Ectodermal cell (in vitro differentiated cells): ENCODE data around the gene TRAPPC6A.

Source experiments
- H3K27ac ChIP-seq: 2 replicates; pipeline ENCODE4 v1.7.0; 2013; ENCODE audit warnings: mild to moderate bottlenecking, low read depth, low read length; ENCODE audit not compliant: insufficient read depth, poor library complexity, severe bottlenecking
- H3K27me3 ChIP-seq: 2 replicates; pipeline ENCODE4 v1.7.0; 2013; ENCODE audit warnings: mild to moderate bottlenecking, low read length; ENCODE audit not compliant: insufficient read depth, control insufficient read depth, poor library complexity, severe bottlenecking
- H3K36me3 ChIP-seq: one replicate; pipeline ENCODE4 v1.7.0; 2013; ENCODE audit warnings: low read length; ENCODE audit not compliant: control insufficient read depth, insufficient read depth
- H3K4me1 ChIP-seq: one replicate; pipeline ENCODE4 v1.7.0; 2013; ENCODE audit warnings: low read length; ENCODE audit not compliant: control insufficient read depth, insufficient read depth
- H3K4me3 ChIP-seq: 2 replicates; pipeline ENCODE4 v1.7.0; 2013; ENCODE audit warnings: low read depth, low read length, control low read depth; ENCODE audit not compliant: insufficient read depth
- H3K9me3 ChIP-seq: 2 replicates; pipeline ENCODE4 v1.7.0; 2013; ENCODE audit warnings: mild to moderate bottlenecking, low read length, moderate library complexity; ENCODE audit not compliant: control insufficient read depth
- WGBS, 2 experiments: methylation state at CpG; one replicate each; pipeline ENCODE4 v1.1.7; 2013; ENCODE audit warnings: missing lambda C conversion rate in 2 of 2; 5-methylcytosine and 5-hydroxymethylcytosine counted together

Gene TRAPPC6A

GRCh38 chr19:45147835-45148676 lies 30.0 kb downstream of the TRAPPC6A start:
- Histone ChIP-seq H3K27me3 (peaks cover 22% of the 10 kb centered on the region), H3K36me3 (peaks cover 7% of the 10 kb centered on the region), H3K9me3 (no peaks in the 10 kb centered on the region), H3K27ac (no peak overlapping the region), H3K4me3 (no peak overlapping the region), H3K4me1 (no peaks in the 10 kb centered on the region)
- WGBS, 2 experiments: 85 to 86% methylated on average over 18 of the region's 18 CpGs

- H3K9me3 ChIP-seq: no peaks in the 10 kb centered on the region
- H3K27ac ChIP-seq: no peak overlapping the region
- no peak overlapping the region for H3K4me3 ChIP-seq
- no peaks in the 10 kb centered on the region for H3K4me1 ChIP-seq
- WGBS, 2 experiments: 96 to 97% methylated on average over 18 of the region's 18 CpGs
- H3K36me3 ChIP-seq: peaks cover 18% of the 10 kb centered on the region
- peaks cover 9% of the 10 kb centered on the region for H3K27me3 ChIP-seq
These were observed 31.3 kb downstream of the TRAPPC6A start for GRCh38 chr19:45146741-45147205.

- Histone ChIP-seq H3K4me1 (no peaks in the 10 kb centered on the region), H3K4me3 (no peak overlapping the region), H3K27ac (no peak overlapping the region), H3K9me3 (no peaks in the 10 kb centered on the region), H3K27me3 (peaks cover 6% of the 10 kb centered on the region), H3K36me3 (peaks cover 18% of the 10 kb centered on the region)
- WGBS, 2 experiments: 91 to 94% methylated on average over 13 of the region's 13 CpGs
These were observed 31.8 kb downstream of the TRAPPC6A start for GRCh38 chr19:45146251-45146650.

- H3K4me3 ChIP-seq: no peak overlapping the region
- WGBS, 2 experiments: 95 to 97% methylated on average over 49 to 52 of the region's 54 CpGs
- H3K27me3 ChIP-seq: no peaks in the 10 kb centered on the region
- H3K36me3 ChIP-seq: peaks cover 18% of the 10 kb centered on the region
- H3K9me3 ChIP-seq: no peaks in the 10 kb centered on the region
- H3K27ac ChIP-seq: no peak overlapping the region
- H3K4me1 ChIP-seq: no peaks in the 10 kb centered on the region
These were observed 32.5 kb downstream of the TRAPPC6A start for GRCh38 chr19:45145270-45146189.

- Histone ChIP-seq H3K27me3 (no peaks in the 10 kb centered on the region), H3K4me1 (no peaks in the 10 kb centered on the region), H3K4me3 (no peak overlapping the region), H3K9me3 (no peaks in the 10 kb centered on the region), H3K27ac (no peak overlapping the region), H3K36me3 (peaks cover 18% of the 10 kb centered on the region)
- WGBS, 2 experiments: 96% methylated on average over 53 of the region's 53 CpGs
These were observed 33.4 kb downstream of the TRAPPC6A start for GRCh38 chr19:45144431-45145269.

- Histone ChIP-seq H3K27me3 (no peaks in the 10 kb centered on the region), H3K36me3 (peaks cover 18% of the 10 kb centered on the region)
These were observed 35.3 kb downstream of the TRAPPC6A start for GRCh38 chr19:45142726-45143110.

GRCh38 chr19:45142016-45142725 lies 35.9 kb downstream of the TRAPPC6A start:
- no peak overlapping the region for H3K4me3 ChIP-seq
- H3K36me3 ChIP-seq: peaks cover 18% of the 10 kb centered on the region
- no peak overlapping the region for H3K27ac ChIP-seq
- H3K27me3 ChIP-seq: no peaks in the 10 kb centered on the region
- no peaks in the 10 kb centered on the region for H3K4me1 ChIP-seq
- H3K9me3 ChIP-seq: no peaks in the 10 kb centered on the region
- 93 to 96% methylated on average over 33 of the region's 33 CpGs for WGBS, 2 experiments

More at GRCh38 chr19:45142726-45143110, 35.3 kb downstream of the TRAPPC6A start:
- no peak overlapping the region for H3K4me3 ChIP-seq
- H3K27ac ChIP-seq: no peak overlapping the region
- H3K4me1 ChIP-seq: no peaks in the 10 kb centered on the region
- WGBS, 2 experiments: 94 to 95% methylated on average over 9 of the region's 9 CpGs
- no peaks in the 10 kb centered on the region for H3K9me3 ChIP-seq

- WGBS, 2 experiments: 96 to 97% methylated on average over 28 of the region's 28 CpGs
- Histone ChIP-seq H3K36me3 (peaks cover 18% of the 10 kb centered on the region), H3K27ac (no peak overlapping the region), H3K4me1 (no peaks in the 10 kb centered on the region), H3K4me3 (no peak overlapping the region), H3K9me3 (no peaks in the 10 kb centered on the region), H3K27me3 (no peaks in the 10 kb centered on the region)
These were observed 36.7 kb downstream of the TRAPPC6A start for GRCh38 chr19:45141203-45141900.

- H3K27me3 ChIP-seq: no peaks in the 10 kb centered on the region
- H3K4me3 ChIP-seq: no peak overlapping the region
- H3K4me1 ChIP-seq: no peaks in the 10 kb centered on the region
- H3K36me3 ChIP-seq: peaks cover 18% of the 10 kb centered on the region
- H3K9me3 ChIP-seq: no peaks in the 10 kb centered on the region
- no peak overlapping the region for H3K27ac ChIP-seq
- 93 to 97% methylated on average over 11 of the region's 11 CpGs for WGBS, 2 experiments
These were observed 37.5 kb downstream of the TRAPPC6A start for GRCh38 chr19:45140533-45140932.
